MG63 (cell line): ENCODE measurements around the gene HINT3. TPM values are rescaled to one million over a fixed set of nuclear protein-coding genes. Genes with fewer than 3 reads are reported as not detected.
"Not testable (repeated sequence)": the region's sequence is repeated elsewhere in the genome, so short reads cannot be mapped to it uniquely, and the experiment has no call there.

Experiments used
- DNase-seq: peaks from one replicate; pipeline ENCODE4 v3.0.0-alpha.2; 2020
- H3K27me3 ChIP-seq: fragments of 250-450 bp; sonication (Bioruptor Pico); 2 replicates; pipeline ENCODE4 v1.5.1; 2020; ENCODE audit warnings: mild to moderate bottlenecking, moderate library complexity
- H3K36me3 ChIP-seq: fragments of 250-450 bp; sonication (Bioruptor Pico); 2 replicates; pipeline ENCODE4 v1.5.1; 2020; ENCODE audit warnings: mild to moderate bottlenecking, moderate library complexity
- H3K4me3 ChIP-seq: fragments of 250-450 bp; sonication (Bioruptor Pico); 2 replicates; pipeline ENCODE4 v1.5.1; 2020; ENCODE audit warnings: mild to moderate bottlenecking, moderate library complexity
- H3K9me3 ChIP-seq: fragments of 250-450 bp; sonication (Bioruptor Pico); 2 replicates; pipeline ENCODE4 v1.5.1; 2020; ENCODE audit warnings: mild to moderate bottlenecking, moderate library complexity
- total RNA-seq: library from RNA; depleted of rRNA; stranded (reverse); fragments of >200 nt; shearing (Covaris generic); gene quantifications from 2 replicates; pipeline ENCODE4 v1.2.3, GENCODE V29; 2014; ENCODE audit warnings: low replicate concordance; rRNA removed

The HINT3 gene
- total RNA-seq, 1 experiment from 2014 or later: 7.4 TPM

- H3K4me3 ChIP-seq: no peak overlapping the region
- H3K36me3 ChIP-seq: peaks cover 37% of the 10 kb centered on the region
- no peaks in the 10 kb centered on the region for H3K9me3 ChIP-seq
- no peaks in the 10 kb centered on the region for H3K27me3 ChIP-seq
- DNase-seq: no peak
Measured at GRCh38 chr6:126007800-126008199, 51.2 kb downstream of the HINT3 start.

- Histone ChIP-seq H3K27me3 (no peaks in the 10 kb centered on the region), H3K4me3 (no peak overlapping the region)
Measured at GRCh38 chr6:126010040-126010439, 53.5 kb downstream of the HINT3 start.

GRCh38 chr6:126015863-126016262 lies 59.3 kb downstream of the HINT3 start:
- no peak overlapping the region for H3K4me3 ChIP-seq
- peaks cover 57% of the 10 kb centered on the region for H3K36me3 ChIP-seq
- DNase-seq: no peak
- H3K27me3 ChIP-seq: no peaks in the 10 kb centered on the region
- H3K9me3 ChIP-seq: no peaks in the 10 kb centered on the region

More at GRCh38 chr6:126010040-126010439, 53.5 kb downstream of the HINT3 start:
- Histone ChIP-seq H3K36me3 (peaks cover 47% of the 10 kb centered on the region), H3K9me3 (no peaks in the 10 kb centered on the region)
- no peak for DNase-seq

GRCh38 chr6:126016591-126016990 lies 60.0 kb downstream of the HINT3 start:
- H3K36me3 ChIP-seq: peaks cover 57% of the 10 kb centered on the region

GRCh38 chr6:126017668-126018067 lies 61.1 kb downstream of the HINT3 start:
- Histone ChIP-seq H3K27me3 (no peaks in the 10 kb centered on the region), H3K4me3 (no peak overlapping the region), H3K9me3 (no peaks in the 10 kb centered on the region), H3K36me3 (peaks cover 55% of the 10 kb centered on the region)
- no peak for DNase-seq

More at GRCh38 chr6:126016591-126016990, 60.0 kb downstream of the HINT3 start:
- Histone ChIP-seq H3K27me3 (no peaks in the 10 kb centered on the region), H3K4me3 (no peak overlapping the region), H3K9me3 (no peaks in the 10 kb centered on the region)
- no peak for DNase-seq

GRCh38 chr6:126020305-126021050 lies 63.9 kb downstream of the HINT3 start:
- Histone ChIP-seq H3K4me3 (no peak overlapping the region), H3K27me3 (no peaks in the 10 kb centered on the region), H3K36me3 (peaks cover 58% of the 10 kb centered on the region), H3K9me3 (no peaks in the 10 kb centered on the region)
- no peak for DNase-seq

GRCh38 chr6:126023474-126023873 lies 66.9 kb downstream of the HINT3 start:
- H3K9me3 ChIP-seq, H3K27me3 ChIP-seq, H3K4me3 ChIP-seq, DNase-seq: not testable (repeated sequence)
- H3K36me3 ChIP-seq: peaks cover 51% of the 10 kb centered on the region

- no peak overlapping the region for H3K4me3 ChIP-seq
- no peak for DNase-seq
- H3K9me3 ChIP-seq: no peaks in the 10 kb centered on the region
- H3K27me3 ChIP-seq: no peaks in the 10 kb centered on the region
- H3K36me3 ChIP-seq: peaks cover 32% of the 10 kb centered on the region
Measured at GRCh38 chr6:126026001-126026400, 69.4 kb downstream of the HINT3 start.

- Histone ChIP-seq H3K4me3 (no peak overlapping the region), H3K27me3 (no peaks in the 10 kb centered on the region), H3K9me3 (no peaks in the 10 kb centered on the region), H3K36me3 (peaks cover 21% of the 10 kb centered on the region)
- DNase-seq: no peak
Measured at GRCh38 chr6:126027601-126028000, 71.0 kb downstream of the HINT3 start.

Other genes starting within 250 kb of the HINT3 start
- gene HEY2, start 207.1 kb upstream of the HINT3 start, total RNA-seq: not detected in 2 replicates
- gene NCOA7, start 165.8 kb upstream of the HINT3 start, total RNA-seq: 6.7 and 10.6 TPM in 2 replicates
- 7.7 and 11.2 TPM in 2 replicates for gene TRMT11, start 29.8 kb downstream of the HINT3 start, total RNA-seq